ENCODE measurements around the gene CTXN2.

The CTXN2 gene

DNA sequence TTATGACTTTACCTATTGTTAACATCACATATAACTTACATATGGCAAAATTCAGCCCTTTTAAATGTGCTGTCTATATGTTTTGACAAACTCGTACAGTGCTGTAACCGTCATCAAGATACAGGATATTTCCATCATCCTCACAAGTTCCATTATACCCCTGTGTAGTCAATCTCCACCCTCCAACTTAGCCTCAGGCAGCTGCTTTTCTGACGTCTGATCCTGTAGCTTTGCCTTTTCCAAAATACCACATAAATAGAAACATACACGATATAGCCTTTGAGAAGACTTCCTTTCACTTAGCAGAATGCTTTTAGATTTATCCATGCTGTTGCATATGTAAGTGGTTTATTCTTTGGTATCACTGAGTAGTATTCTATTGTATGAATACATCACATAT, 61.7 kb downstream of the CTXN2 start:
- Histone ChIP-seq H3F3A (ENCODE audit: insufficient read depth) (no peaks in the 10 kb centered on the region), H3K9me3 (ENCODE audit: insufficient read depth, low read length) (no peaks in the 10 kb centered on the region), H3K27ac (ENCODE audit: low read depth, low read length) (no peak overlapping the region), H4K20me1 (ENCODE audit: low read depth, low read length) (no peaks in the 10 kb centered on the region), H2AFZ (ENCODE audit: low read depth, low read length, severe bottlenecking) (no peak overlapping the region), H3K4me3 (ENCODE audit: insufficient read depth, low read length, poor library complexity, severe bottlenecking) (no peak overlapping the region), H3K79me2 (ENCODE audit: insufficient read depth, low read length) (no peaks in the 10 kb centered on the region), H3K27me3 (ENCODE audit: low read length) (no peaks in the 10 kb centered on the region), H3K9ac (ENCODE audit: low read length) (no peak overlapping the region), H3K4me2 (ENCODE audit: low read depth, low read length, poor library complexity, severe bottlenecking) (no peak overlapping the region), H3K9me2 (replicated peaks; ENCODE audit: insufficient read depth, low read length) (no peaks in the 10 kb centered on the region), H3K36me3 (ENCODE audit: low read length) (no peaks in the 10 kb centered on the region)
- TF ChIP-seq EZH2phosphoT487 (conservative IDR thresholded peaks at IDR 0.05; ENCODE audit: low read length): no peak
- TF ChIP-seq, protein P1, sequence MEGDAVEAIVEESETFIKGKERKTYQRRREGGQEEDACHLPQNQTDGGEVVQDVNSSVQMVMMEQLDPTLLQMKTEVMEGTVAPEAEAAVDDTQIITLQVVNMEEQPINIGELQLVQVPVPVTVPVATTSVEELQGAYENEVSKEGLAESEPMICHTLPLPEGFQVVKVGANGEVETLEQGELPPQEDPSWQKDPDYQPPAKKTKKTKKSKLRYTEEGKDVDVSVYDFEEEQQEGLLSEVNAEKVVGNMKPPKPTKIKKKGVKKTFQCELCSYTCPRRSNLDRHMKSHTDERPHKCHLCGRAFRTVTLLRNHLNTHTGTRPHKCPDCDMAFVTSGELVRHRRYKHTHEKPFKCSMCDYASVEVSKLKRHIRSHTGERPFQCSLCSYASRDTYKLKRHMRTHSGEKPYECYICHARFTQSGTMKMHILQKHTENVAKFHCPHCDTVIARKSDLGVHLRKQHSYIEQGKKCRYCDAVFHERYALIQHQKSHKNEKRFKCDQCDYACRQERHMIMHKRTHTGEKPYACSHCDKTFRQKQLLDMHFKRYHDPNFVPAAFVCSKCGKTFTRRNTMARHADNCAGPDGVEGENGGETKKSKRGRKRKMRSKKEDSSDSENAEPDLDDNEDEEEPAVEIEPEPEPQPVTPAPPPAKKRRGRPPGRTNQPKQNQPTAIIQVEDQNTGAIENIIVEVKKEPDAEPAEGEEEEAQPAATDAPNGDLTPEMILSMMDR (IDR thresholded peaks at IDR 0.05; ENCODE audit: insufficient read depth, low read length, poor library complexity, severe bottlenecking): no peak
